CD4-positive, alpha-beta memory T cell (primary cell): ENCODE results near the gene DDR2. TPM values are rescaled to one million over a fixed set of nuclear protein-coding genes. Genes with fewer than 3 reads are reported as not detected.

ENCODE experiments used
- CTCF ChIA-PET: fragments of 350-600 bp; sonication (Branson Sonifier 250); formaldehyde crosslinking; loops from one replicate; lab custom pipeline; 2021; ENCODE audit warnings: inconsistent platforms; ENCODE audit not compliant: partially characterized antibody; lab: Charles Lee
- POLR2A ChIA-PET: fragments of 350-600 bp; sonication (Branson Sonifier 250); formaldehyde crosslinking; loops from one replicate; lab custom pipeline; 2021; ENCODE audit not compliant: partially characterized antibody; lab: Charles Lee
- DNase-seq, 5 donors: peaks; one replicate each; pipeline versions ENCODE4 v3.0.0 to v3.0.0-alpha.2; 2020 to 2022; ENCODE audit warnings: mixed read lengths in 1 of 5
- H3K27ac ChIP-seq: one replicate; pipeline ENCODE4 v1.7.0; 2013; ENCODE audit warnings: low read depth, low read length
- H3K27me3 ChIP-seq: 2 replicates; pipeline ENCODE4 v1.7.0; 2013; ENCODE audit warnings: mild to moderate bottlenecking, low read length, moderate library complexity; ENCODE audit not compliant: insufficient read depth
- H3K36me3 ChIP-seq: 2 replicates; pipeline ENCODE4 v1.7.0; 2013; ENCODE audit warnings: mild to moderate bottlenecking, low read length, moderate library complexity; ENCODE audit not compliant: insufficient read depth
- H3K4me1 ChIP-seq: 2 replicates; pipeline ENCODE4 v1.7.0; 2013; ENCODE audit warnings: mild to moderate bottlenecking, low read length, moderate library complexity; ENCODE audit not compliant: insufficient read depth
- H3K4me3 ChIP-seq, 2 donors: one replicate each; pipeline ENCODE4 v1.7.0; 2013; ENCODE audit warnings: low read length in 2 of 2, mild to moderate bottlenecking in 1 of 2
- H3K9me3 ChIP-seq, 2 donors: one replicate each; pipeline ENCODE4 v1.7.0; 2013; ENCODE audit warnings: low read length in 2 of 2, control low read depth in 1 of 2; ENCODE audit not compliant: control insufficient read depth in 1 of 2
- H3K27ac Mint-ChIP-seq, 7 donors: one replicate each; pipeline ENCODE4 v1.8.0; 2020 to 2021; ENCODE audit warnings: mixed read lengths in 7 of 7, mild to moderate bottlenecking in 6 of 7, inconsistent platforms in 3 of 7, moderate library complexity in 3 of 7
- H3K27me3 Mint-ChIP-seq, 2 donors: one replicate each; pipeline ENCODE4 v1.8.0; 2020 to 2021; ENCODE audit warnings: mixed read lengths in 2 of 2
- H3K36me3 Mint-ChIP-seq, 2 donors: one replicate each; pipeline ENCODE4 v1.8.0; 2020 to 2021; ENCODE audit warnings: mixed read lengths in 2 of 2, inconsistent platforms in 1 of 2, mild to moderate bottlenecking in 1 of 2
- H3K4me1 Mint-ChIP-seq, 4 donors: one replicate each; pipeline ENCODE4 v1.8.0; 2020 to 2021; ENCODE audit warnings: mixed read lengths in 4 of 4, mild to moderate bottlenecking in 1 of 4
- H3K4me3 Mint-ChIP-seq, 8 donors: one replicate each; pipeline ENCODE4 v1.8.0; 2020 to 2021; ENCODE audit warnings: mixed read lengths in 8 of 8, mild to moderate bottlenecking in 7 of 8, moderate library complexity in 6 of 8, inconsistent platforms in 3 of 8
- H3K9me3 Mint-ChIP-seq, 8 donors: one replicate each; pipeline ENCODE4 v1.8.0; 2020 to 2021; ENCODE audit warnings: mixed read lengths in 8 of 8, mild to moderate bottlenecking in 5 of 8, inconsistent platforms in 3 of 8, moderate library complexity in 1 of 8
- intact Hi-C: fragments of 100-400 bp; cut with micrococcal nuclease; formaldehyde crosslinking; loops from one replicate; pipeline ENCODE4 v1.15.1; 2023
- polyA plus RNA-seq, 2 donors: library from polyadenylated mRNA; unstranded; fragments of 300-500 nt; fragmentation: Illumina TruSeq; gene quantifications; one replicate each; pipeline ENCODE4 v1.2.3, GENCODE V29; 2021
- total RNA-seq, 2 experiments: library from RNA; stranded (reverse); gene quantifications; one replicate each; pipeline ENCODE4 v1.2.3, GENCODE V29; 2021

DDR2 gene
- total and polyA plus RNA-seq, 4 experiments from 2014 or later, result 0.18 to 0.53 (median 0.47) TPM; not detected in 1

DNA sequence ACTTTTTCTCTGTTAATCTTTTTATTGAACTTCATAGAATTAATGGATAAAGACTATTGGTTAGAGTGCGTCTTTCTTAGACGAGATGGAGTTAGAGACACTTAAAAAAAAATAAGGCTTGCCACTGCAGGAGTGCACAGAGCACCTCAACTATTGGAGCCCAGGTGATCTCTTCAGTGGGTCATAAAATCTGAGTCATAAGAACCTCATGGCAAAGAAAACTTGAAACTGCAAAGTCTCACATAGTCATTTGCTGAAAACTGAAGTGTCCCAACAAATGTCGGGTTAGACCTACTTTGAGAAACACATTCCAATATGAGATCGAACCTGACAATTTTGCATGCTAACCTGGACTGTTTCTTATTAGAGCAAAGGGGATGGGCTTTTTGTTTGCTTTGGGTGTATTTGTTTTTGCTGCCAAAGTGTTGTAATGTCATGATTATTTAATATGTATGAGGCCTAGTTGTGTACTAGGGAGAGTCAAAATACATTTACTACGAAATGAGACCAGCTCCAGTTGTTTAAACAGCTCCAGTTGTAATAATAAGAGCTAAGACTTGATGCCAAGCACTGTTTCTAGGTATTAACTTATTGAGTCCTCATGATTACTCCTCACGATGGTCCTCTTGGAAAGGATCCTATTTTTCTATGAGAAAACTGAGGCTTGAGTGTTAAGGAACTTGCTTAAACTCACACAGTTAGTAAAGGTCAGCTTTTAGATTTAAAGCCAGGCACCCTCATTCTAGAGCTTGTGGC lies 65.1 kb downstream of the DDR2 start:
- H3K4me3 Mint-ChIP-seq, result no peak overlapping the region
- no peaks in the 10 kb centered on the region for H3K9me3 ChIP-seq
- no peaks in the 10 kb centered on the region for H3K4me1 Mint-ChIP-seq
- H3K27me3 Mint-ChIP-seq, result peaks cover 2 to 4% of the 10 kb centered on the region in 2 donors
- no peaks in the 10 kb centered on the region for H3K36me3 ChIP-seq
- intact Hi-C loops, result no loop called here
- no peaks in the 10 kb centered on the region for H3K4me1 ChIP-seq
- no peaks in the 10 kb centered on the region for H3K36me3 Mint-ChIP-seq
- H3K4me3 ChIP-seq, result no peak overlapping the region
- DNase-seq, result no peak
- H3K9me3 Mint-ChIP-seq, result no peaks in the 10 kb centered on the region
- ChIA-PET CTCF (no interaction called here), POLR2A (no interaction called here)
- no peak overlapping the region for H3K27ac Mint-ChIP-seq
- H3K27ac ChIP-seq, result no peak overlapping the region
- no peaks in the 10 kb centered on the region for H3K27me3 ChIP-seq

DNA sequence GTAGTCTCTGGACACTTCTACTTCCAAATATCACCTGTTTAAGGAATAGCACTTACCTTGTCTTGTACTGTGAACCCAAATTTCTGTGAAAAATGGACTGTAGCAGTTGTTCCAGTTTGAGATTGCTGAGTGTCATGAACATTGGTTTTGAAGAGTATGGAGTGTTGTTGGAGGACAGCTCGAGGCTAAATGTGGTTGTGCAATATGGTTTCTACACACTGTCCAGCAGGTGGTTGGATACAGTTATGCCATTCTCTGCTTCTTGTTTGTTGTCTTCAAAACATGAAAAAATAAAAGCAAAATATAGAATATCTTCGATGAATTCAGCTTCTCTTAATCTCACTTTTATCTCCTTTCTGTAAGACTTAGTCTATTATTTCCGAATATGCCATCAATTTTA lies 67.1 kb downstream of the DDR2 start:
- no peaks in the 10 kb centered on the region for H3K36me3 ChIP-seq
- H3K4me3 Mint-ChIP-seq, result no peak overlapping the region
- H3K27ac Mint-ChIP-seq, result no peak overlapping the region
- no peaks in the 10 kb centered on the region for H3K27me3 ChIP-seq
- no peak for DNase-seq
- H3K36me3 Mint-ChIP-seq, result no peaks in the 10 kb centered on the region
- ChIA-PET CTCF (no interaction called here), POLR2A (no interaction called here)
- no peak overlapping the region for H3K27ac ChIP-seq
- H3K4me1 Mint-ChIP-seq, result no peaks in the 10 kb centered on the region
- H3K9me3 ChIP-seq, result no peaks in the 10 kb centered on the region
- H3K4me3 ChIP-seq, result no peak overlapping the region
- peaks cover 2 to 4% of the 10 kb centered on the region in 2 donors for H3K27me3 Mint-ChIP-seq
- no peaks in the 10 kb centered on the region for H3K4me1 ChIP-seq
- intact Hi-C loops, result no loop called here
- H3K9me3 Mint-ChIP-seq, result no peaks in the 10 kb centered on the region

DNA sequence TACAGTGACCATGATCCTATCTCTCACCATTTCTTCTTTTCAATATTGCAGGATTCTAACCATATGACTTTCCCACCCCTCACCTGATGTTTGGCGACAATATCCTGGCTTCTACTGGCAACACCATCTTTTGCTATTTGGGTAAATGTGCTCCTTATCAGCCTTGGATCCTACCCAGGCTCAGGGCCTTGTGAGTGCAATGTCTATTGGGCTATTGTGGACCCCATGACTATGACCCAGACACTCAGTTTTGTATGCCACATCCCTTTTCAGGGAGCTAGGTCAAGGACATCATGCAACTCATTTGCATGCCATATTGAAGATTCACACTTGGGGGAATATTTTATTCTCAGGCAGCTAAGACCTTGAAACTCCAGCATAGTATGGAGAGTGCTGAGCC lies 67.9 kb downstream of the DDR2 start:
- no peaks in the 10 kb centered on the region for H3K36me3 Mint-ChIP-seq
- CTCF ChIA-PET, result no interaction called here
- no peak for DNase-seq

DNA sequence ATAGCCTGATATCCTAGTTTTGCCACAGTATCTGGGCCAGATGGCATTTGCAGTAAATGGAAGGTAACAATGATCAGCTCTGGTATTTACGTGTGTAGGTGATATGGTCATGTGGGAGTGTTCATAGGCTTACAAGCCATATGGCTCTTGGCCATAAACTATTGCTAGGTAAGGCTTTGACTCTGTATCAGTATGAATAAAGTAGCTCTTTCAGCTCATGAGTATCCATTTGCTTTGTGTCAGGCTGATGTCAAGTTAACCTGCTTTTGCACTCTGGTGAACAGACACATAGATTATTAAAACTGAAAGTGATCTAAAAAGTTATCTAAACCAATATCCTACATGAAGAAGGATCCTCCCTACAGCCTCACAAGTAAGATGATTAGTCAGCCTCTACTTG lies 69.0 kb downstream of the DDR2 start:
- H3K4me3 ChIP-seq, result no peak overlapping the region
- H3K27me3 Mint-ChIP-seq, result peaks cover 2 to 4% of the 10 kb centered on the region in 2 donors
- H3K4me1 ChIP-seq, result no peaks in the 10 kb centered on the region
- H3K4me3 Mint-ChIP-seq, result no peak overlapping the region
- no peak for DNase-seq
- no peaks in the 10 kb centered on the region for H3K27me3 ChIP-seq
- no peaks in the 10 kb centered on the region for H3K36me3 ChIP-seq
- H3K36me3 Mint-ChIP-seq, result no peaks in the 10 kb centered on the region
- H3K4me1 Mint-ChIP-seq, result no peaks in the 10 kb centered on the region
- H3K27ac Mint-ChIP-seq, result no peak overlapping the region
- H3K27ac ChIP-seq, result no peak overlapping the region
- ChIA-PET POLR2A (no interaction called here), CTCF (no interaction called here)
- no peaks in the 10 kb centered on the region for H3K9me3 Mint-ChIP-seq
- no peaks in the 10 kb centered on the region for H3K9me3 ChIP-seq
- intact Hi-C loops, result no loop called here

More for the DNA sequence above, 67.9 kb downstream of the DDR2 start:
- Mint-ChIP-seq H3K4me1 (no peaks in the 10 kb centered on the region), H3K9me3 (no peaks in the 10 kb centered on the region), H3K27me3 (peaks cover 2 to 4% of the 10 kb centered on the region in 2 donors), H3K27ac (no peak overlapping the region), H3K4me3 (no peak overlapping the region)
- no peaks in the 10 kb centered on the region for H3K9me3 ChIP-seq
- no peaks in the 10 kb centered on the region for H3K36me3 ChIP-seq
- H3K4me1 ChIP-seq, result no peaks in the 10 kb centered on the region
- H3K4me3 ChIP-seq, result no peak overlapping the region
- POLR2A ChIA-PET, result no interaction called here
- H3K27me3 ChIP-seq, result no peaks in the 10 kb centered on the region
- intact Hi-C loops, result no loop called here
- H3K27ac ChIP-seq, result no peak overlapping the region

DNA sequence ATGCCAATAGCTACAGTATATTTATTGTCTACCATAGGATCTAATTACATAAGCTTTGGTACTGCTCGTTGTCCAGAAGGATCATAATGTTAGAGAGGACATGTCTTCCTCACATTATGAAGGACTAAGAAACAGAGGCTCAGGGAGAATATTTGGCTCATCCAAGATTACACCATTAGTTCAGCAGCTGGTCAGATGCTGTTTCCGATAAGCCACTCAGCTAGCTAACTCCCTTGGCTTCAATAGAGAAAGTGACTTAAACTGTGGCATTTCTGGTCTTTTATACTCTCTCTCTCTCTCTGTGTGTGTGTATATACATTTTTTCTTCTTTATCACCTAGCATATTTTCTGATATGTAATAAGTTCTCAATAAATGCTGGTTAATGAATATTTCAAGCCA lies 70.4 kb downstream of the DDR2 start:
- no peak for DNase-seq
- H3K27me3 ChIP-seq, result no peaks in the 10 kb centered on the region
- no peak overlapping the region for H3K27ac ChIP-seq
- CTCF ChIA-PET, result no interaction called here
- Mint-ChIP-seq H3K27ac (no peak overlapping the region), H3K4me3 (no peak overlapping the region), H3K9me3 (no peaks in the 10 kb centered on the region), H3K4me1 (no peaks in the 10 kb centered on the region), H3K27me3 (no peaks in the 10 kb centered on the region), H3K36me3 (no peaks in the 10 kb centered on the region)
- intact Hi-C loops, result no loop called here
- no peaks in the 10 kb centered on the region for H3K36me3 ChIP-seq
- no peaks in the 10 kb centered on the region for H3K4me1 ChIP-seq
- H3K9me3 ChIP-seq, result no peaks in the 10 kb centered on the region
- POLR2A ChIA-PET, result no interaction called here
- no peak overlapping the region for H3K4me3 ChIP-seq

DNA sequence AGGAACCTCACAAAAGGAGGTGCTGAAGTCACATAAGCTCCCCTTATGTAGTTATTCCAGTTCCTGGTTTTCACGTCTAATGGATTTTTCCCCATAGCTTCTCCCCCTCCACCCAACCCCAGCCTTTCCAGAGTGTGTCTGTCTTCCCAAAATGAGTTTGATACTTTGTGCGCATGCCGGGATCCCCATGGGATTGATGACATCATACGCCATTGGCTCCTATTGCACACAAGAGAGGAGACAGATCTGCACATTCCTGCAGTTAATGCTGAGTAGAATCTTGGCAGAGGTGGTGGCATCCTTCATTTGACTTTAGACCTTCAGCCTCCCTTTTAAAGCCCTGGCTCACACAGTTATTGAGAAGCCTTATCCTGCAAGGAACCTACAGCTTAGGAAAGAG lies 71.4 kb downstream of the DDR2 start:
- no peak overlapping the region for H3K4me3 ChIP-seq
- DNase-seq, result no peak
- Mint-ChIP-seq H3K27me3 (no peaks in the 10 kb centered on the region), H3K4me1 (no peaks in the 10 kb centered on the region), H3K36me3 (no peaks in the 10 kb centered on the region), H3K27ac (no peak overlapping the region), H3K4me3 (no peak overlapping the region), H3K9me3 (no peaks in the 10 kb centered on the region)
- ChIA-PET POLR2A (no interaction called here), CTCF (no interaction called here)
- H3K9me3 ChIP-seq, result no peaks in the 10 kb centered on the region
- H3K27ac ChIP-seq, result no peak overlapping the region
- intact Hi-C loops, result no loop called here
- H3K36me3 ChIP-seq, result no peaks in the 10 kb centered on the region
- H3K27me3 ChIP-seq, result no peaks in the 10 kb centered on the region
- H3K4me1 ChIP-seq, result no peaks in the 10 kb centered on the region

DNA sequence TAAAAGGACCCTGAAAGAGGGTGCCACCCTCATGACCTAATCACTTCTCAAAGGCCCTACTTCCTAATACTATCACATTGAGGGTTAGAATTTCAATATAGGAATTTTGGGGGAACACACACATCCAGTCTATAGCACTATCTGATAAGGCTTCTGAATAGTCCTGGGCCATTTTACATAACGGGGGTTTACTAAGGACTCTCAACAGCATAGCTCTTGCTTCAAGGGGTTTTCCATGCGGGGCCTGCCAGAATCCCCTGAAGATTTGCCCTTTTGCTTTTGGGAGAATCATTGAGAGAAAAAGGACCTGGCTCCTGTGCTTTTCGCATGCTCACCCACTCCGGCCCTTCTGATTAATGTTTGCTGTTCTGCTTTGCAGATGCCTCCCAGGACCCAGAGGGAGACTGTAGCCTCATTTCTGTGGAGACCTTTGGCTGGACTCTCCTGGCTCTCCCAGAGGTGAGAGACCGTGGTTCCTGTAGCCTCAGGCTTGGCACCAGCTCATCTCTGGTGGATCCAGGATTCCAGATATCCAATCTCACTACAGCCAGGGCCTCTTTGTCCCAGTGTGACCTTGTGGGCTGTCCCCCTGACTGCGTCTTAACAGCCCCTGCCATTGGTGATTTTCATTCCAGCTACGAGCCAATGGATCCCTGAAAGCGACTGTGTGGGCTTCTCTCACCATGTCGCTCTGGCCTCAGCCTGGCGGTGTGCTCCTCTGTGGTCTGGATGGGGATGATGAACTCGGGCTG lies 72.6 kb downstream of the DDR2 start:
- H3K9me3 ChIP-seq, result no peaks in the 10 kb centered on the region
- Mint-ChIP-seq H3K27ac (no peak overlapping the region), H3K36me3 (no peaks in the 10 kb centered on the region), H3K9me3 (no peaks in the 10 kb centered on the region), H3K4me1 (no peaks in the 10 kb centered on the region), H3K27me3 (no peaks in the 10 kb centered on the region), H3K4me3 (no peak overlapping the region)
- intact Hi-C loops, result no loop called here
- no peak overlapping the region for H3K4me3 ChIP-seq
- ChIA-PET CTCF (no interaction called here), POLR2A (no interaction called here)
- H3K4me1 ChIP-seq, result no peaks in the 10 kb centered on the region
- no peaks in the 10 kb centered on the region for H3K36me3 ChIP-seq
- H3K27ac ChIP-seq, result no peak overlapping the region
- no peaks in the 10 kb centered on the region for H3K27me3 ChIP-seq
- DNase-seq, result no peak
